Measurements from ENCODE around the gene TECPR2.
"Not testable (repeated sequence)": the region's sequence is repeated elsewhere in the genome, so short reads cannot be mapped to it uniquely, and the experiment has no call there.

Gene TECPR2

DNA sequence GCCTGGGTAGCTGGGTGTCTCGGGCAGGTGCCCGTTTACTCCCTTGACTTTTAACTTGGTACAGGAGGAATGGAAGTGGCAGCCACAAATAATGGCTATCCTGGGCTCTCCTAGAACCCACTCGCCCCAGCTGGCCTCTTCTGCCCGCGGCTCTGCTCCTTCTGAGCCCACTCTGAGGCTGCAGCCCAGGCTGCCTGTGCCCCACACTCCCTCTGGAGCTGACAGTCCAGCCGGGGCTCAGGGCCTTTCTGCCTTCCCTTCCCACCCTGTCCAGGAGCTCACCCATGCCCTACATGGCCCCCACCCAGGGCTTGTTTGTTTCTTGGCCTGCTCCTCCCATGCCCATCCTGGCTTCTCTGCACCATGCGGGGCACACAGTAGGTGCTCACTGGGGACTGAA lies 27.6 kb upstream of the TECPR2 start:
- no peak for DNase-seq

DNA sequence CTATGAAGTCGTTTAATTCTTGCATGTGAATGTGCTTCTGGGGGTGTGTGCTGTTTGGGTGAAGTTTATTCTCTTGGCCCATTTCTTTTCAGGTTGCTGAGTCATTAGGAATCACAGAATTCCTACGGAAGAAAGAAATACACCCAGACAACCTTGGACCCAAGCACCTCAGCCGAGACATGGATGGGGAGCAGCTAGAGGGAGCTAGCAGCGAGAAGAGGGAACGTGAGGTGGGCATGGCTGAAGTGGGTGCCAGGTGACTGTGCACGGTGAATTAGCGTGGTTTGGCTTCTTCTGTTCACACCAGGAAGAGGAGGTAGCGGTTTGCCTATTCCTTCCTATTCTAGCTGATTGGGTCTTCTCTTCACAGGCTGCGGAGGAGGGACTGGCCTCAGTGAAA lies 24.0 kb upstream of the TECPR2 start:
- no peak for DNase-seq

DNA sequence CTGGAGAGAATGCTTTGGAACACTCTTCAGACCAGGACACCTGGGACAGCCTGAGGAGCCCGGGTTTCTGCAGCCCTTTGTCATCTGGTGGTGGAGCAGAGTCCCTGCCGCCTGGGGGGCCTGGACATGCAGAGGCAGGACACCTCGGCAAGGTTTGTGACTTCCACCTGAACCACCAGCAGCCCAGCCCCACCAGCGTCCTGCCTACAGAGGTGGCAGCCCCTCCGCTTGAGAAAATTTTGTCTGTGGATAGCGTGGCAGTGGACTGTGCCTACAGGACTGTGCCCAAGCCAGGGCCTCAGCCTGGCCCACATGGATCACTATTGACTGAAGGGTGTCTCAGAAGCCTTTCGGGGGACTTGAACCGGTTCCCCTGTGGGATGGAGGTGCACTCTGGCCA lies 21.2 kb upstream of the TECPR2 start:
- DNase-seq = no peak

DNA sequence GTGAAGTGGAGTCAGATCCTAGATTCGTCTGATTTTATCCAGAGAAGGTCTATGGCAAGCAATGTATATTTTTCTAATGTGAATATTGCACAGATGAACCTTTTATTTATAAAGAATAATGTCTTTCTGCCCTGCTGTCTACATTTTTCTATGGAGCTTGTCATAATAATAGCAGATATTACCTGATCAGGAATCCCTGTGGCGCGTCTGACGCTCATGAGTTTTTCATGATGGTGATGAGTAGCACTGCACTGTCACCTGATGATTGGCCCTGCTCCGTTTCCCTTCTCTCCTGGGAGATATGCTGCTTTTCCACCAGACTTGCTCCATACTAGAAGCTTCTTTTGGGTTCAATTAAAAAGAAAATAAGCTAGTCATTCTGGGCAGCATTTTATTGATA lies 20.5 kb upstream of the TECPR2 start:
- no peak for DNase-seq

DNA sequence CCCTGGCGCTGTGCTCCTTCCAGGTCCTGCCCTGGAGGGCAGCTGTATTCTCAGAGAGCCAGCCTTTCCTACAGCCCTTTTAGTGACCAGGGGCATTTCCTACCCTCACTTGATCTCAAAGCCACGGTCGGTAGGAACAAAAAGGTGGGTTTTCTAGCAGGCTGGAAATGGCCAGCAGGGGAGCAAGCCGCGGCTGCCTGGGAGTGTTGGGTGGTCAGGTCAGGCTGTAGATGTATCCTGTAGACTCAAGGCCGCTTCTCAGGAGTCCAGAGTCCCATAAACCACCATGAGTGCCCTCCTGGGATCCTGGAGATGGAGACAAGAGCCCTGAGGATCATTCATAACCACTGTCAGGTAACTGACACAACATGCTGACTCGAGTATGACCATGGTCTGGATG lies 18.7 kb upstream of the TECPR2 start:
- no peak for DNase-seq

DNA sequence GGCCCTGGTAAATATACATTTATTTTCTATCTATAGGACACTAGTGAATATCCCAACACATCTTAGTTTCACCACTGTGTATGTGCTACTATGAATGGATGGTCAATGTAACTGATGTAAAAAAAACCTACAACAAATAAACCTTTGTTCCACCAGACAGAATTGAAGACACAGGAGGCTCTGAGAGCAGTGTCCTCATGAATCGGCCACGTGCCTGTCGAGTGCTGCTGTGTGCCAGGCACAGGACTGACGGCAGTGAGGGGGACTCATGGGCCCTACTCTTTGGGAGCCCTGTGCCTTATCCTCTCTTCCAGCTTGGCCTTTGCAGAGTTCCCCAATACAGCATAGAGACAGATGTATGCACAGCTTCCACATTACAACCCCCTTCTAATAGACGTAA lies 18.3 kb upstream of the TECPR2 start:
- no peak for DNase-seq

DNA sequence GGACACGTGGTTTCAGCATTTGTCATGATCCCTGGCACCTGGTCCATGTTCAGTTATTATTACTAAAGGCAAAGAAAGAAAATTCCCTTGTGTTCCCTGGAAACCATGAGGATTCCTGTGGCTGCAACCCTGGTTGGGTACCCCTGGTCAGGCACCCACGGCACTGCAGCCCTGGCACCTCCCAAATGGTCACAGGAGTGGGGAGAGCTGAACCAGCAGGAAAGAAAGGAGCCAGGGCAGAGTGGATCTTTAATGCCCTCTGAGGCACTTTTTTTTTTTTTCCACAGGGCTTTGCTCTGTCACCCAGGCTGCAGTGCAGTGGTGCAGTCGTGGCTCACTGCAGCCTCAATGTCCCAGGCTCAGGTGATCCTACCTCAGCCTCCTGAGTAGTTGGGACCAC lies 17.5 kb upstream of the TECPR2 start:
- DNase-seq = no peak

DNA sequence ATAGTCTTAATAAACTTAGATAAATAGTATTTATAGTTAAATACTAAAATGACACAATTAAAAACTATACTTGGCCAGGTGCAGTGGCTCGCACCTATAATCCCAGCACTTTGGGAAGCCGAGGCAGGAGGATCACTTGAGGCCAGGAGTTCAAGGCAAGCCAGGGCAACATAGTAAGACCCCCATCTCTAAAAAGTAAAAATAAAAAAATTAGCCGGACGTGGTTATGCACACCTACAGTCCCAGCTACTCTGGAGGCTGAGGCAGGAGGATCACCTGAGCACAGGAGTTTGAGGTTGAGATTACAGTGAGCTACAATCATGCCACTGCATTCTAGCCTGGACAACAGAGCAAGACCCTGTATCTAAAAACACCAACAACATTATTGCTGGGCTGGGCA lies 16.1 kb upstream of the TECPR2 start:
- DNase-seq = no peak

DNA sequence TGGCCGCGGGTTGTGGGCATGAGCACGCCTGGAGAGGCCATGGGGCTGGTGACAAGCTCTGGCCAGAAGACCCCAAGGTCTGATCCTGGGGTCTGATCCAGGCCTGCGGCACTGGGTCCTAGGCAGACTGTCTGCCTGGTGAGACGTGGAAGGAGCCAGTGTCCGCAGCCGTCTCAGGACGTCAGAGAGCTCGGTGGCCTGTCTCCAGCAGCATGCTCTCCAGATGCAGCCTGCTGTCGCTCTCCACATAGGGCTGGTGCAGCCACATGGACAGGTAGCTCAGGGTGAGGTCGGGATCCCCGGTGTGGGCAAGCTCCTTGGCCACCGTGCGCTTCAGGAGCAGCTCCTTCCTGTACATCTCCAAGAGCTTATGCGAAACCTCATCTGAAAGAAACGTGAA lies 14.4 kb upstream of the TECPR2 start:
- DNase-seq = no peak

DNA sequence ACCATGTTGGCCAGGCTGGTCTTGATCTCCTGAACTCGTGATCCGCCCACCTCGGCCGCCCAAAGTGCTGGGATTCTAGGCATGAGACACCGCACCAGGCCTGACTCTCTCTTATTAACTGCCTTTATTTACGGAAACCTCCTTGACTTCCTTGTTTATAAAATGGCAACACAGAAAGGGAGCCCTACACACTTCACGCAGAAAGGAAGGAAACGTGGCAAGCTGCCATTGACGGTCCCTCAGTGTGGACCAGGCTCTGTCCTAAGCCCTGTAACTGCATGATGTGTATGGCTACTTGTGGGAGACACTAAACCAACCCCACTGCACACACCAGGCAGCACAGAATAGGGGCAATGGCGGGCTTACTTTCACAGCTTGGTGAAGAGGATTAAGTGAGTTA lies 11.7 kb upstream of the TECPR2 start:
- no peak for DNase-seq

DNA sequence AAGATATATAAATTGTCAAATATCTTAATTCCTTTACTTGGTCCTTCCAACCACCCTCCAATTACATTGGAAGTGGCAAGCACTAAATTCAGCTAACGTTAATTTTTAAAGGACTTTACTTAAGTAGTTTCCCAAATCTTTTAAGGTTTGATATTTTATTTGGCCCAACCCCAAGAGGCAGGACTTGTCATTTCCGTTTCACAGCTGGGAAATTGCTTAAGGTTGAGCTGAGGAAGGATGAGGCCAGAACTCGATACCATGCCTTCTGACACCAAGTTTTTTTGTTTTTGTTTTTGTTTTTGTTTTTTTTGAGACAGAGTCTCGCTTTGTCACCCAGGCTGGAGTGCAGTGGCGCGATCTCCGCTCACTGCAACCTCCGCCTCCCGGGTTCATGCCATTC lies 11.1 kb upstream of the TECPR2 start:
- DNase-seq = not testable (repeated sequence)

DNA sequence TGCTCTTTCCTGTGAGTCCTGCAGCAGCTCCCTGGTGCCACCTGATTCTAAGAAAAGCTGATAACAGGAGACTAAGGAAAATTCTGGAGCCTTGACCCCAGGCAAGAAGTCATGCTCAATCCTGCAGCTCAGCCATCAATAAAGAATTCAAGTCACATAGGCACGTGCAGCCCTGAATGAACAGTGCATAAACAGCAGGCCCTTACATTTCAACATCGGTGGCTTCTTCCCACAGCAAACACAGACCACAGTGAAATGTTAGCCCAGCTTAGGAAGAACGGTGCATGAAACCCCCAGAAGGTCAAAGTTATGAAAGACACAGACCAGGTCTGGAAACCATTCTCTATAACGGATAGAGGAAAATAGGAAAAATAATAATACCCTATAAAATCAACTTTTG lies 10.5 kb upstream of the TECPR2 start:
- no peak for DNase-seq

DNA sequence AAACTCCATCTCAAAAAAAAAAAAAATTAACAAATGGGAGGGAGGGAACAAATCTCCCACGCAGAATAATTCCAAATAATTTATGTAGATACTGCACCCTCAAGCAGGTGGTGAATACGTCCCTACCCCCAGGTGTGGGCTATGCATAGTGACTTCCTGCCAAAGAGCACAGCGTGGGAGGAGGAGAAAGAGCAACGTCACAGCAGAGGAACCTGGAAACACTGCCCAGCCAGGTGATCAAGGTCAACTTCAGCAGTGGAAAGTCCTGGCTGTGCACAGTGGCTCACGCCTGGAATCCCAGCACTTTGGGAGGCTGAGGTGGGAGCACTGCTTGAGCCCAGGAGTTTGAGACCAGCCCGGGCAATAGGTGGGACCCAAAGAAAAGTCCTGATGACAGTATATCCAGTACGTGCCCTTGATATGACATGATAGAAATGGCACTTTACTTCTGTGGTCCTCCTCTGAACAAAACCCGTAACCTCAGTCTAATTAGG lies 9.6 kb upstream of the TECPR2 start:
- no peak for DNase-seq

DNA sequence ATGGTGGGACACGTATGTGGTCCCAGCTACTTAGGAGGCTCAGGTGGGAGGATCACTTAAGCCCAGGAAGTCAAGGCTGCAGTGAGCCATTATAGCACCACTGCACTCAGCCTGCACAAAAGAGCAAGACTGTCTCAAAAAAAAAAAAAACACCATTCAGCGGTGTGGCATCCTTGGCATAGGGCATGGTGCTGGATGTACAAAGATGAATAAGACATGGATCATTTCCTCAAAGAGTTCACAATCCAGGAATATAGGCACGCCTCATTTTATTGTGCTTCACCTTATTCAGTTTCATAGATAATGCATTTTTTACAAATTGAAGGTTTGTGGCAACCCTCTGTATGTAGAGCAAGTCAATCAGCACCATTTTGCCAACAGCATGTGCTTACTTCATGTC lies 6.5 kb upstream of the TECPR2 start:
- no peak for DNase-seq

DNA sequence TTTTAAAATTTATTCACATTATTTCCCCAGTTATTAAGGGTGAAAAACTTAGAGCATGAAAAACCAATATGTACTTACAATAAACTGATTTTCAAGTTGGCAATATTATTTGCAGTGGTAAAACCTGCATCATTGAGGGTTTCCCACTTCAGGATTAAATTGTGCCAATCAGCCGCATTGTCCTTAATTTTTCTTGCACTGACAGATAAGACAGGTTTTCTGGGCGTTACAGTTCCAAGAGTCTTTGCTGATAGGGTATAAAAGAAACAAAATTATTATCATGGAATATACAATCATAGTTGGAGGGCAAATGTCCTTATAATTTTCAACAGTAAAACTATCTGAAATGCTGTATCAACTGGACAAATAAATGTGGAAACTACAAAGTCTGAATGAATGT lies 3.4 kb upstream of the TECPR2 start:
- no peak for DNase-seq

DNA sequence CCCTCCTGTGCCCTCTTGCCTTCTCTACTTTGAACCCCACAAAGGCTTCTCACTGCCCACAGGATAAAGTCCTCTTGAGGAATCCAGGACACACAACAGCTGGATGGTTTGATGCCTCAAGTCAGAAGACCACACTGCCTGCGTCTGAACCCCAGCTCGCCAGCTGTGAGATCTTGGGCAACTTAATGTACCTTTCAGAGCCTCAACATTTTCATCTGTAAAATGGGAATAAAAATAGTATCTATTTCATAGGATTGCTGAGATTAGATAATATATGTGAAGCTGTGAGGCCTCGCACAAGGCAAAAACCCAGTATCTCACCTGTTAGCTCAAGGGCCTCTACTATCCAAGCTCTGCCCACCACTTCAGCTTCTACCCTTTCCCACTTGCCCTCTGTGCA lies 2.4 kb upstream of the TECPR2 start:
- DNase-seq = no peak

DNA sequence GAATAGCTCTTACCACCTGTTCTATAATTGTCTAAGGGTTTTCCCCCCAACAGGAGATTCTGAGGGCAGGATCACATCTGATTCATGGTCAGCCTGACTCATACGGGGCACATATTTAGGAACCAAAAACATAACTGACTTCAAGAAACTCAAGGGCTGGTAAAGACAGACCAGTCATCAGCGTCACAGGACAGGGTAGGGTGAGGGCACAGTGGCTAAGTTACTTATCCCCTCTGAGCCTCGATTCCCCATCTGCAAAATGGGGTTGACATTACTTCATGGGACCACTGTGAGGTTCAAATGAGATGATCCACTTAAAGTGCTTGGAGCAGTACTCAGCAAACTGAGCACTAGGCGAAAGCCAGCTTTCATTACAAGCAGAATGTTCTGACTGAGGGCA lies 657 bp upstream of the TECPR2 start:
- no peak for DNase-seq

DNA sequence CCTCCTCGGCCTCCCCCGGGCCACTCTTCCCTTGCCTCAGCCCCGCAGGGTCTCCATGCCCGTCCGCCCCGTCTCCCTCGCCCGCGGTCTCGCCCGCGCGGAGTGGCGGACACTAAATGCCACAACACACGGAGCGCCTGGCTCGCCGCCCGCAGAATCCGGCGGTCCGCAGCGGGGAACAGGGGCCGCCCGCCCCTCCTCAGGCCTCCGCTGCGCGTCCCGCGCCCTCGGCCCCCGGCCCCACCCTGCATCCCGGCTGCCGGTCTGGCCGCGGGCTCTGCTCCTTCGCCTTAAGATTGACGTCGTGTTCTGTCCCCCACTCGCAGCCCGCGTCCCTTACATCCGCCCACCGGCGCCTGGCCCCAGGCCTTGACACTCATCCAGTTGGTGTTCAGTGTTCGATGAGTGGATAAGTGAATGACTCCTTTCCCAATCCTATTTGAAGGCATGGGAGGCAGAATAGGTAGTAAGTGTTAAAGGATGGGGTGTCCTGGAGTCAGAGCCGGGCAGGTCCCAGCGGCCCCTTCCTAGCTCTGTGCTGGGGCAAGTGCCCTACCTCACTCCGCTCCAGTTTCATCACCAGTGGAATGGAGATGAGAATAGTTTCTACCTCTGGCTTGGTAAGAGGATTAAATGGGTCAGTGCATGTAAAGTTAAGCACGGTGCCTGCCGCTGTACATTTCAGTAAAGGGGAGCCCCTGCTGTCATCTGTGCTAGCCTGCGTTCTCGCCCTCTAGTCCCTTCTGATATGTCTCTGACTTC lies 622 bp downstream of the TECPR2 start:
- DNase-seq = no peak

DNA sequence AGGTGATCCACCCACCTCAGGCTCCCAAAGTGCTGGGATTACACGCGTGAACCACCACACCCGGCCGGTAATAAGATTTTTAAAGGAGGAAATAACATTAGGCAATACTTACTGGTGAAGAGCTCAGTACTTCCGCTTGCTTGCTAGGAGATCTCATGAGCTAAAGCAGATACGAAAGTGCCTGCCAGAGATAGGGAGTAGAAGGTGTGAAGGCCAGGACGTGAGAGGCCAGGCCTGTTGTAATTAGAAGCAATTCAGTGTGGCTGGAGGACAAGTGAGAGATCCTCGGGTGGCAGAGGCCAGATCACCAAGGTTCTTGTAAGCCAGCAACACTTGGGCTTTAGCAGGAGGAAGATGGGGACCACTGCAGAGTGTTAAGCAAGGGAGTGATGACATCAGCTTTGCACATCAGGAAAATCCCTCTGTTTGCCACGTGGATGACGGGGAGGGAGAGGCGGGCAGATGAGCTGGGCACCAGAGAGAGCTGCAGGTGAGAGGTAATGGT lies 7.6 kb downstream of the TECPR2 start:
- DNase-seq = peak; percentile 88 to 91

DNA sequence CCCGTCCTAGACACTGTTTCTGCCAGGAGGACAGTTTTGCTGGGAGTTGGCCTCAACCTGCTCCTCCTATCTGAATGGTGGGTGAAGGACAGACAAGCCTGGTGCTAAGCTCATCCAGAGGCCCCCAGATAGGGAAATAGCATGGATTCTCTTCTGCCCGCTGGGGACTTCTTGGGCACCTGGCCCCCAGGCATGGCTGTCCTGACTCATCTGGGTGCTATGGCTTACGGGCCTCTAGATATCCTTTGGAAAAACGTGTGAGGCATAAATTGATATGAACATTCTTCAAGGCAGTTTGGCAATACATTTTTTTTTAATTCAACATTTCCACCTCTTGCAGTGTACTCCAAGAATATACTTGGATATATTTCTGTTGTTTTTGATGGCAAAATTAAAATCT lies 8.6 kb downstream of the TECPR2 start:
- DNase-seq = no peak

DNA sequence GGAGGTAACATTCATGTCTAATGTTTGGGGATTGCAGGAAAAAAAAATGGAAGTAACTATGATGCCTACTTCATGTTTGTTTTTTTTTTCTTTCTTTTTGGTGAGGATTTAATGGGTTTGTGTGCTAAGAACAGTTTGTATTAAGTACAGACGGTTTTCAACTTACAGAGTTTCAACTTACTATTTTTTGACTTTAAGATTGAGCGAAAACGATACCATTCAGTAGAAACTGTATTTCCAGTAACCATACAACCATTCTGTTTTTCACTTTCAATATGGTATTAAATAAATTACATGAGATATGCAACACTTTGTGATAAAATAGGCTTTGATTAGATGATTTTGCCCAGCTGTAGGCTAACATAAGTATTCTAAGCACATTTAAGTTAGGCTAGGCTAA lies 10.4 kb downstream of the TECPR2 start:
- no peak for DNase-seq

DNA sequence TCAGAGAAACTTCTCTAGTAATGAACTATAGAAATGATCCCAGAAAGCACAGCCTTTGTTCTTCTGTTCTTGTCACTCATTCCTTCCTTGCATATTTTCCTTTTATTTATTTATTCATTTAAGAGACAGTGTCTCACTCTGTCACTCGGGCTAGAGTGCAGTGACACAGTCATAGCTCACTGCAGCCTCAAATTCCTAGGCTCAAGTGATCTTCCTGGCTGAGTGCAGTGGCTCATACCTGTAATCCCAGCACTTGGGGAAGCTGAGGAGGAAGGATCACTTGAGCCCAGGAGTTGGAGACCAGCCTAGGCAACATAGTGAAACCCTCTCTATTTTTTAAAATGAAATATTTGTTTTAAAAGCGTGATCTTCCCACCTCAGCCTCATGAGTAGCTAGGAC lies 11.5 kb downstream of the TECPR2 start:
- DNase-seq = no peak

DNA sequence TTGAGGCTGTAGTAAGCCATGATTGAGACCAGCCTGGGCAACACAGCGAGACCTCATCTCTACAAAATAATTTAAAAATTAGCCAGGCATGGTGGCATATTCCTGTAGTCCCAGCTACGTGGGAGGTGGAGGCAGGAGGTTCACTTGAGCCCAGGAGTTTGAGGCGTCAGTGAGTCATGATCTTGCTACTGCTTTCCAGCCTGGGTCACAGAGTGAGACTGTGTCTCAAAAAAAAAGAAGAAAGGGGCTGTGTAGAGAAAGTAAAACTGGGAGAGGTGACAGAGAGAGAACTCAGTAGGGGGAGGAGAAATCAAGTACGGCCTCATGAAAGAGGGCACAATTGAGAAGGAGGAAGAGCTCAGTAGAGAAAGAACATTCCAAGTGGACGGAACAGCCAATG lies 12.4 kb downstream of the TECPR2 start:
- no peak for DNase-seq

DNA sequence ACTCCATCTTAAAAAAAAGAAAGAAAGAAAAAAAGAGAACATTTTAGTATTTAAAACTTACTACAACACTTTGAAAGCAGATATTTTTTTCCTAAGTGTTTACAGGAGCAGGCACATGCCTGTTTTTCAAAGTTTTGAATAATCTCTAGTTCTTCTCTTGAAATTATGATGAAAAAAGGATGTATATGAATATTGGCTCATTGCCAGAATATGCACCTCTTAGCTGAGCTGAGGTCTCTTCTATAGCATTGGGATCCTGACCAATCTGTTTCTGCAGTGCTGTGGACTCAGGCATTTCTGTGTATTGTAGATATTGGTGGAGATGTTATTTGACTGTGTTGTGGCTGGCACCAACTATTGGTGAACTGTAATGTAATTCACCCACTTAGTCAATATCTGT lies 15.0 kb downstream of the TECPR2 start:
- DNase-seq = no peak

DNA sequence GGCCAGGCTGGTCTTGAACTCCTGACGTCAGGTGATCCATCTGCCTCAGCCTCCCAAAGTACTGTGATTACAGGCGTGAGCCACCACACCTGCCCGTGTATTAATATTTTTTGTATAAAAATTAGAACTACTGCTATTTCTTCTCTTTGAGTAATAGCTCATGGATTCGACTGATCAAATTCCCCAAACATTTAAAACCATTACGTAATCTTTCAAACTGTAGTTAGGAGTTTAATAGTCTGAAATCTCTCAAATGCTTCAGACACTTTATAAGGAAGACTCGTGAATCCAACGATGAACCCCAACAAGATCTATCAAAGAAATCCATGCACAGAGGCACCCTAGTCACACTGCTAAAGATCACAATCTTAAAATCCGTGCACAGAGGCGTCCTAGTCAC lies 16.1 kb downstream of the TECPR2 start:
- DNase-seq = no peak
